ENCODE measurements around the gene AKAP1. TPM values are rescaled to one million over a fixed set of nuclear protein-coding genes. Genes with fewer than 3 reads are reported as not detected.

Gene AKAP1
- total and polyA plus RNA-seq, 2 donors (not counting 1 experiment from before 2014, with no cell fraction given) = 20.1 to 26.6 TPM

DNA sequence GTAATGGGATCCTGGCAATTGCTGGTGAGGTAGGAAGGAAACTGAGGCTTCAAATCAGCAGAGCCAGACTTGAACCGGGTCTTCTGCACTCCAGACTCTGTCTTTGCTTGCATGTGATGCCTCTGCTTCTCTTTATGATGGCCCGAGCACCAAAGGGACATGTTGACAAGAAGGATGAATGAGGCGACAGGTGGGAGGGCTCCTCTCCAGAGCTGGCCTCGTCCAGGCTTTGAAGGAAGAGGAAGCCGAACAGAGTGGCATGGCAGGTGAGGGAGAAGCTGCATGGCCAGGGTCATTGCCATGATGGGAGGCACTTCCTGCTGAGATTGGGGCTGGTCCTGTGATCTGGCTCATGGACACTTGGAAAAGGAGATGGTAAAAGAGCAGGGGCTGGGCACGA lies 40.8 kb downstream of the AKAP1 start:
- CTCF ChIA-PET = interaction anchor here (1.4 kb wide), 1 partner anchor 8 kb away, joined by 3 read pairs; no protein-coding TSS in a partner anchor
- no peak overlapping the region for H3K27ac Mint-ChIP-seq

DNA sequence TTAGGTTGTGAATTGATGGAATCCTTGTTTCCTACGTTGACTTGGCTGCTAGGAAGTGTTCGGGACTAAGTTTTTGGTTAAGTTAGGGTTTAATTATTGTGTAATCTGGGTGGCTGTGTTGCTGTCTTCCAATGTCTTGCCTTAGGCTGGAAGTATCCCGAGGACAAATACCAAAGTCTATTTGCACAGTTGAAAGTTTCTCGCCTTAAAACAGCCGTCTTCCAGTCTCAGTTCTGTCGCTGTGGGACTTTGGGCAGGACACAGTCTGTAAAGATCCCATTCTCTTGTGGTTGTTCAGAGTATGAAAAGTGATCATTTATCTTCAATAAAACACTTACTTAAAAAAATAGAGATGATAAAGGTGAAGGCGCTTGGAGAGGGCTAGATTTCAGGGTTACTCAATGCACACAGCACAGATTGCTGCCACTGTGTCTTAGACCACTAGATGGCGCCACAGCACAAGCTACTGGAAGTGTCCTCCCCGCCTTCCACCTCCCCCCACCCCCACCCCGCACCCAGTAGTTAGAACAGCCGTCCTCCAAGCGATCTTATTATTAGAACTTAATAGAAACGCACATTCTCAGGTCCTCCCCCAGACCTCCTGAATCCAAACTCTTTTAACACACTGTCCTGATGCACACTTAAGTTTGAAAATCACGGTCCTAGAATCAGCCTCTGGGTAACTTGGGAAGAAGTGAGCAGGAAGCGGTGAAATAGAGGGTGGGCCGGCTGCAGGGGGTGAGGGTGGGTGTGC lies 45.8 kb downstream of the AKAP1 start:
- intact Hi-C loops (cut with micrococcal nuclease) = loop anchor here (1.0 to 5.0 kb wide), 4 partner anchors 541 to 982 kb away; no protein-coding TSS in a partner anchor
- Histone ChIP-seq H3K79me2 (ENCODE audit: control insufficient read depth, insufficient read depth, low read length) (no peaks in the 10 kb centered on the region), H2AFZ (ENCODE audit: insufficient read depth, low read depth, low read length, poor library complexity, severe bottlenecking) (no peak overlapping the region), H3K27me3 (replicated peaks in 1 of 4; ENCODE audit: control extremely low read depth in 1 of 4, control insufficient read depth in 3 of 4, insufficient read depth in 4 of 4, low read length in 3 of 4) (no peaks in the 10 kb centered on the region), H3K4me3 (ENCODE audit: control extremely low read depth in 1 of 5, extremely low read depth in 1 of 5, insufficient read depth in 1 of 5, low read depth in 2 of 5, low read length in 4 of 5) (no peak overlapping the region), H4K20me1 (ENCODE audit: control insufficient read depth, insufficient read depth, low read length, poor library complexity, severe bottlenecking) (no peaks in the 10 kb centered on the region), H3K27ac (ENCODE audit: low read length in 2 of 2) (no peak overlapping the region), H3K36me3 (replicated peaks in 1 of 2; ENCODE audit: control extremely low read depth in 1 of 2, control insufficient read depth in 1 of 2, extremely low read depth in 1 of 2, insufficient read depth in 2 of 2, low read length in 1 of 2) (no peaks in the 10 kb centered on the region), H3K9ac (ENCODE audit: low read length) (no peak overlapping the region), H3K9me3 (ENCODE audit: control extremely low read depth in 1 of 3, control insufficient read depth in 2 of 3, insufficient read depth in 1 of 3, low read length in 2 of 3) (no peaks in the 10 kb centered on the region), H3K4me2 (replicated peaks; ENCODE audit: low read depth, low read length, poor library complexity, severe bottlenecking) (peak overlapping the region; percentile 38), H3K4me1 (ENCODE audit: control insufficient read depth in 2 of 2, insufficient read depth in 2 of 2, low read length in 2 of 2) (peaks cover 8 to 14% of the 10 kb centered on the region in 2 donors)
- TF ChIP-seq, protein P1, sequence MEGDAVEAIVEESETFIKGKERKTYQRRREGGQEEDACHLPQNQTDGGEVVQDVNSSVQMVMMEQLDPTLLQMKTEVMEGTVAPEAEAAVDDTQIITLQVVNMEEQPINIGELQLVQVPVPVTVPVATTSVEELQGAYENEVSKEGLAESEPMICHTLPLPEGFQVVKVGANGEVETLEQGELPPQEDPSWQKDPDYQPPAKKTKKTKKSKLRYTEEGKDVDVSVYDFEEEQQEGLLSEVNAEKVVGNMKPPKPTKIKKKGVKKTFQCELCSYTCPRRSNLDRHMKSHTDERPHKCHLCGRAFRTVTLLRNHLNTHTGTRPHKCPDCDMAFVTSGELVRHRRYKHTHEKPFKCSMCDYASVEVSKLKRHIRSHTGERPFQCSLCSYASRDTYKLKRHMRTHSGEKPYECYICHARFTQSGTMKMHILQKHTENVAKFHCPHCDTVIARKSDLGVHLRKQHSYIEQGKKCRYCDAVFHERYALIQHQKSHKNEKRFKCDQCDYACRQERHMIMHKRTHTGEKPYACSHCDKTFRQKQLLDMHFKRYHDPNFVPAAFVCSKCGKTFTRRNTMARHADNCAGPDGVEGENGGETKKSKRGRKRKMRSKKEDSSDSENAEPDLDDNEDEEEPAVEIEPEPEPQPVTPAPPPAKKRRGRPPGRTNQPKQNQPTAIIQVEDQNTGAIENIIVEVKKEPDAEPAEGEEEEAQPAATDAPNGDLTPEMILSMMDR (IDR thresholded peaks at IDR 0.05) = peak; percentile 87
- no peak for TF ChIP-seq EZH2 (IDR thresholded peaks at IDR 0.05; ENCODE audit: borderline replicate concordance, insufficient read depth, low read depth, low read length, poor library complexity, severe bottlenecking)
- POLR2A ChIA-PET = no interaction called here
- DNase-seq = peak; percentile 85
- Mint-ChIP-seq H3K4me3 (no peak overlapping the region), H3K9me3 (ENCODE audit: insufficient read depth) (no peaks in the 10 kb centered on the region), H3K27ac (no peak overlapping the region), H3K27me3 (peaks cover 22% of the 10 kb centered on the region), H3K4me1 (peaks cover 15% of the 10 kb centered on the region)
- ATAC-seq (ENCODE audit: low read depth) = peak; percentile 98
- WGBS (ENCODE audit: insufficient coverage) = 72% methylated on average over 6 of the region's 16 CpGs
- CTCF ChIA-PET = interaction anchor here (1.1 to 3.6 kb wide), 4 partner anchors 9 to 983 kb away, joined by 3 to 47 read pairs (median 4); no protein-coding TSS in a partner anchor

More for the DNA sequence above, 40.8 kb downstream of the AKAP1 start:
- DNase-seq (no peak), ATAC-seq (ENCODE audit: low read depth) (no peak)
- POLR2A ChIA-PET = no interaction called here
- Histone ChIP-seq H2AFZ (ENCODE audit: insufficient read depth, low read depth, low read length, poor library complexity, severe bottlenecking) (no peak overlapping the region), H3K4me2 (replicated peaks; ENCODE audit: low read depth, low read length, poor library complexity, severe bottlenecking) (no peak overlapping the region), H3K27ac (ENCODE audit: low read length in 2 of 2) (no peak overlapping the region), H3K4me1 (ENCODE audit: control insufficient read depth in 2 of 2, insufficient read depth in 2 of 2, low read length in 2 of 2) (no peaks in the 10 kb centered on the region), H3K79me2 (ENCODE audit: control insufficient read depth, insufficient read depth, low read length) (no peaks in the 10 kb centered on the region), H3K4me3 (ENCODE audit: control extremely low read depth in 1 of 5, extremely low read depth in 1 of 5, insufficient read depth in 1 of 5, low read depth in 2 of 5, low read length in 4 of 5) (no peak overlapping the region), H3K27me3 (replicated peaks in 1 of 4; ENCODE audit: control extremely low read depth in 1 of 4, control insufficient read depth in 3 of 4, insufficient read depth in 4 of 4, low read length in 3 of 4) (no peaks in the 10 kb centered on the region), H3K9me3 (ENCODE audit: control extremely low read depth in 1 of 3, control insufficient read depth in 2 of 3, insufficient read depth in 1 of 3, low read length in 2 of 3) (no peaks in the 10 kb centered on the region), H3K36me3 (replicated peaks in 1 of 2; ENCODE audit: control extremely low read depth in 1 of 2, control insufficient read depth in 1 of 2, extremely low read depth in 1 of 2, insufficient read depth in 2 of 2, low read length in 1 of 2) (peaks cover 0 to 15% of the 10 kb centered on the region in 2 experiments), H4K20me1 (ENCODE audit: control insufficient read depth, insufficient read depth, low read length, poor library complexity, severe bottlenecking) (no peaks in the 10 kb centered on the region), H3K9ac (ENCODE audit: low read length) (no peak overlapping the region)
- peaks cover 5% of the 10 kb centered on the region for H3K27me3 Mint-ChIP-seq
- no peak overlapping the region for H3K4me3 Mint-ChIP-seq
- 90% methylated on average over 5 of the region's 6 CpGs for WGBS (ENCODE audit: insufficient coverage)
- intact Hi-C loops (cut with micrococcal nuclease) = no loop called here
- no peaks in the 10 kb centered on the region for H3K9me3 Mint-ChIP-seq (ENCODE audit: insufficient read depth)
- no peaks in the 10 kb centered on the region for H3K4me1 Mint-ChIP-seq
- TF ChIP-seq, protein P1 (IDR thresholded peaks at IDR 0.05) = no peak
- TF ChIP-seq EZH2 (IDR thresholded peaks at IDR 0.05; ENCODE audit: borderline replicate concordance, insufficient read depth, low read depth, low read length, poor library complexity, severe bottlenecking) = no peak

Data from B cell (primary cell).